ENCODE measurements around the gene KRT76.

DNA sequence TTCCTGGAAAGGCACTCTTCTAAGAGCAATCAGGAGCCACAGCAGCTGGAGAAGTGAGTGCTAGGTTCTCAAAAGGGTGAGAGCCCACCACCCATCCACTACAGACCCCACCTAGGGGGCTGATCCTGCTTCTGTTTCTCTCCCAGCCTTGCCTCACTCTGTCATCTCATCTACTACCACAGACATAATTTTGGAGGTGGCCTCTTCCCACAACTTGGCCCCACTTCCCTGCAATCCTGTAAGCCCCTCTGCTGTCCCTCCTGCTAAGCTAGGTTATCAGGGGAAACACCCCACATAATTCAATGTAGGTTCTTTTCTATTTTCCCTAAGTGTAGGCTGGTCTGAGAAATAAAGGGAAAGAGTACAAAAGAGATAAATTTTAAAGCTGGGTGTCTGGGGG lies 16.5 kb downstream of the KRT76 start:
- TF ChIP-seq CTCF (IDR thresholded peaks at IDR 0.05) (no peak), POLR2A (IDR thresholded peaks at IDR 0.05) (no peak)
